Right lobe of liver (tissue), 4 donors: ENCODE data around the gene EVPLL.
"Not testable (repeated sequence)": the region's sequence is repeated elsewhere in the genome, so short reads cannot be mapped to it uniquely, and the experiment has no call there.

Experiments used
- CTCF ChIP-seq, 4 donors: fragments of 200-600 bp in 3 of 4; fragments of 450-650 bp in 1 of 4; IDR thresholded peaks; one replicate each; pipeline versions ENCODE4 v1.5.1 to v1.8.0; 2016 to 2022; ENCODE audit warnings: antibody characterized with exemption in 4 of 4, mild to moderate bottlenecking in 2 of 4
- POLR2A ChIP-seq: fragments of 450-650 bp; IDR thresholded peaks from one replicate; pipeline ENCODE4 v1.6.1; 2017; ENCODE audit warnings: antibody characterized with exemption, mild to moderate bottlenecking
- donor health status: DM: no; HTN: no; CAD: no.
- donor health status: DM: no; HTN: no; CAD: no.
- donor health status: DM: no; HTN: yes; CAD: no.

- not testable (repeated sequence) for TF ChIP-seq CTCF (IDR thresholded peaks at IDR 0.05); POLR2A
Measured at GRCh38 chr17:18403166-18403565, 25.6 kb downstream of the EVPLL start.
